HG02938 (cell line): ENCODE data around the gene IGDCC3.
"Not testable (repeated sequence)": the region's sequence is repeated elsewhere in the genome, so short reads cannot be mapped to it uniquely, and the experiment has no call there.

Experiments
- ATAC-seq: cut with Tn5 transposase; IDR thresholded peaks from one replicate; pipeline ENCODE4 v1.9.1; 2021; ENCODE audit warnings: mild to moderate bottlenecking, moderate library complexity; ENCODE audit not compliant: unreplicated experiment

Gene IGDCC3

GRCh38 chr15:65406424-65407000, 28.7 kb upstream of the IGDCC3 start:
- ATAC-seq: no peak

GRCh38 chr15:65405791-65406423, 28.1 kb upstream of the IGDCC3 start:
- no peak for ATAC-seq

- ATAC-seq: no peak
Observed at GRCh38 chr15:65404186-65404872, 26.5 kb upstream of the IGDCC3 start.

GRCh38 chr15:65402961-65403360, 25.2 kb upstream of the IGDCC3 start:
- no peak for ATAC-seq

GRCh38 chr15:65401611-65402240, 23.9 kb upstream of the IGDCC3 start:
- no peak for ATAC-seq

GRCh38 chr15:65400760-65401610, 23.2 kb upstream of the IGDCC3 start:
- no peak for ATAC-seq

- no peak for ATAC-seq
Observed at GRCh38 chr15:65399997-65400396, 22.2 kb upstream of the IGDCC3 start.

GRCh38 chr15:65399001-65399706, 21.4 kb upstream of the IGDCC3 start:
- ATAC-seq: no peak

- not testable (repeated sequence) for ATAC-seq
Observed at GRCh38 chr15:65398486-65398885, 20.7 kb upstream of the IGDCC3 start.

GRCh38 chr15:65396965-65397317, 19.1 kb upstream of the IGDCC3 start:
- no peak for ATAC-seq

- ATAC-seq: no peak
Observed at GRCh38 chr15:65396283-65396964, 18.6 kb upstream of the IGDCC3 start.

- ATAC-seq: no peak
Observed at GRCh38 chr15:65395567-65396202, 17.9 kb upstream of the IGDCC3 start.

GRCh38 chr15:65394936-65395335, 17.1 kb upstream of the IGDCC3 start:
- ATAC-seq: no peak

GRCh38 chr15:65394280-65394789, 16.5 kb upstream of the IGDCC3 start:
- ATAC-seq: no peak

- ATAC-seq: no peak
Observed at GRCh38 chr15:65393557-65393956, 15.8 kb upstream of the IGDCC3 start.

- no peak for ATAC-seq
Observed at GRCh38 chr15:65393091-65393490, 15.3 kb upstream of the IGDCC3 start.

GRCh38 chr15:65392368-65392767, 14.6 kb upstream of the IGDCC3 start:
- ATAC-seq: no peak

GRCh38 chr15:65391732-65392131, 13.9 kb upstream of the IGDCC3 start:
- ATAC-seq: no peak

- ATAC-seq: no peak
Observed at GRCh38 chr15:65390447-65390846, 12.6 kb upstream of the IGDCC3 start.
